SW 1271 (cell line): Measurements from ENCODE around the gene ZNF106.

Experiments
- DNase-seq, 2 experiments: peaks; one replicate each; lab custom pipeline; 2025; lab: John Stamatoyannopoulos, UW

The ZNF106 gene

DNA sequence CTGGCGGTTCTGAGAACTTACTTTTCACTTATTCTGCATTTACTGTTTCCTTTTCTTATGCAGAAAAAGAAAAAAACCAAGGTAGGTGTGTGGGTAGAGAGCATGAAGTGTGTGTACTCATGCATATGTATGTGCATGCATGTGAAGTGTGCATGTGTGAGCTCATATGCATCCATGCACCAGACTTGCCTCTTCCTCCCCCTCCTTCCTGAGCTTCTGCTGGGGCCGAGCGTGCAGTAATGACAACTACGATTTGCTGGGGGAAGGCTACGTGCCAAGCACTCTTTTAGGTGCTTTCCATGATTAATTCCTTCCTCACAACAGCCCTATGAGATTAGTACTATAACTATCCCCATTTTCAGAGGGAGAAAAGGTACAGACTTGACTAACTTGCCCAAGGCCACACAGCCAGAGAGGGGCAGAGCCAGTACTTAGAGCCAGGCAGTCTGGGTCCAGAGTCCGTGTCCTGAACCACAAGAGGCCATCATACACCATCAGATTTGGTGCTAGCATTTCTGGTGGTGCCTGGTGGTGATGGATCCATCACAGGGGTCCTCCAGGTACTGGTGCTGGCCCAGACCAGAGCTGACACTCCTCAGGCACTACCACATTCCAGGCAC lies 85.0 kb downstream of the ZNF106 start:
- no peak for DNase-seq

DNA sequence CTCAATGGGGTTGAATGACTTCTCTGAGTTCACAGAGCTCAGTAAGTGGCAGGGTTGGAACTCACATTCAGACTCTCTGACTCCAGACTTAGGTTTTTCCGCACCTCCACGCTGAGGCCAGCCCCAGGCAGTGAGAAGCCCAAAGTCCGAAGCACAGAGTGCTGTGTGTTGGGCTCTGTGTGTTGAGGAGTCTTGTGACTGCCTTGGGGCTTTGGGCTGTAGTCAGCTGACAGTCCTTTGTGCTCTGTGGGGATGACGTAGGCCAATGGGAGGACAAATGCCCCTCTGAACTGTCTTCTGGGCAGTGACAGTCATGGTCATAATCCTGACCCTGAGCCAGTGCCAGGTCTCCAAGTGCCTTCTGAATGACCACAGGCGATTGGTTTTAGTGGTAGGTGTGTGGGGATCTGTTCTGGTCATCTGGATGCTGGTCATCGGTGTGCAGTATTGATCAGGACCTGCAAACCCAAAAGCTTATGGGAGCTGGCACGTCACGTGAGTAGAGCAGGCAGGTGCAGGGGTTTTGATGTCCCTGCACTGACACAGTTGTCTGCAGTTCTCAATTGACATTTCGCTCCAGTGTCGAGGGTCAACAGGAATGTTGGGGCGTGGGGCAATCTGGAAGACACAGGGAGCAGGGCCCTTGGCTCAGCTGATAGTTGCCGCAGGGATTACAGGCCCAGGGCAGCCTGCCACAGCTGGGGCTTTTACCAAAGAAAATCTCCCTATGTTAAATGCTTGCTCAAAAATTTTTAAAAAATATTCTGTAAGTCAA lies 86.3 kb downstream of the ZNF106 start:
- no peak for DNase-seq

- no peak for DNase-seq
Measured at GRCh38 chr15:42403389-42403788, 87.6 kb downstream of the ZNF106 start.

DNA sequence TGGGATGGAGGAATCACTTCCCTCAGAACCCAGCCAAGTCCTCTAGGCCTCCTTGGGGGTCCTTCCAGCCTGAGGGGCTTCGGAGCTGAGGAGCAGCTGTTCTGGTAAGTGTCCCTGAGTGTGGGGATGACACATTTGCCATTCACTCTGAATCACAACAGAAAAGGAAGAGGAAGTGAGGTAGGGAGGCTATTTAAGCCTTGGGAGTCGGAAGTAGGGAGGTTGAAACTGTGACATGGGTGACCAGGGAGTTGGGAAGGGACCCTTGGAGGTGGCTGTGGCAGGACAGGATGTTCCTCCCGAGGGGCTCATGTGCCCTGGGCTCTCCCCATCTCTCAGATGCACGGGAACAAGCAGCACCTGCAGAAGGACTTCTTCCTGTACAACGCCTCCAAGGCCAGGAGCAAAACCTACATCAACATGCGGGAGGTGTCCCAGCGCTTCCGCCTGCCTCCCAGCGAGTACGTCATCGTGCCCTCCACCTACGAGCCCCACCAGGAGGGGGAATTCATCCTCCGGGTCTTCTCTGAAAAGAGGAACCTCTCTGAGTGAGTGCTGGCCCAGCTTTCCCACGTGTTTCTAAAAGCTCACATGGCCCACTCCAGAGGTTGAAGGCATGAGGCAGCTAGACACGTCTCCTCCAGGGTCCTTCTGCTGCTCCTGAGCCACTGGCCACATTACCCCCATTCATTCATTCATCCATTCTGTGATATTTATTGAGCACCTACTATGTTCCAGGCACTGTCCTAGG lies 88.3 kb downstream of the ZNF106 start:
- DNase-seq = no peak

DNA sequence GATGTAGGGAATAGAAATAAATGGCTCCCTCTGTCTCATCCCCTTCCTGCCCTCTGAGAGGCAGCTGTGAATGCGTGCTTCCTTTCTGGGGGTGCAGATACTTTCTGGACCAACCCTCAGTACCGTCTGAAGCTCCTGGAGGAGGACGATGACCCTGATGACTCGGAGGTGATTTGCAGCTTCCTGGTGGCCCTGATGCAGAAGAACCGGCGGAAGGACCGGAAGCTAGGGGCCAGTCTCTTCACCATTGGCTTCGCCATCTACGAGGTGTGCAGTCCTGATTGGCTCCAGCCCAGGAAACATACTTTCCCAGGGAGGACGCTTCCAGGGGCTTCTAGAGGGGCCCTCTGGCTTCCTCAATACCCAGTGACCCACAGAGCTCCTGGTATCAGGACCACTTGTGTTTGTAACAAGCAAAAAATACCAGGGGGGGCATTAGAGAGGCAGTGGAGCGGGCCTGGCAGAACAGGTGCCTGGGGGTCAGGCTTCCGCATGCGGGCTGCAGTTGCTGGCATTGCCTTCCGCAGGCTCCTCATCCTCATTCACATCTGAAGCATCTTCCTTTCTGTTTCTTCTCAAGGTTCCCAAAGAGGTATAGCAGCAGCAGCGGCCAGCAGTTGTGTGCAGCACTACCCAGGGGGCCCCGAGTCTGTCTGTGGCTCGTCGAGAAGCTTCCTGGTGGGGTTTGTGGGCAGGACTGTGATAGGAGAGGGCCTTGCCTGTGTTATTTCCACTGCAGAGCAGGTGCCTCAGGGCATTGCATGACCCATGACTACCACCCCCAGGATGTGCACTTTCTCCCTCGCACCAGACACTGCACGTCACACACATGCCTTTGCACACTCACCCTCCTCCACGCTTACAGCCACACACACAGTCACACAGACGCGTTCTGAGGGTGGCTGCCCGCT lies 89.1 kb downstream of the ZNF106 start:
- no peak for DNase-seq

- no peak for DNase-seq
Measured at GRCh38 chr15:42395838-42396237, 95.1 kb downstream of the ZNF106 start.

DNA sequence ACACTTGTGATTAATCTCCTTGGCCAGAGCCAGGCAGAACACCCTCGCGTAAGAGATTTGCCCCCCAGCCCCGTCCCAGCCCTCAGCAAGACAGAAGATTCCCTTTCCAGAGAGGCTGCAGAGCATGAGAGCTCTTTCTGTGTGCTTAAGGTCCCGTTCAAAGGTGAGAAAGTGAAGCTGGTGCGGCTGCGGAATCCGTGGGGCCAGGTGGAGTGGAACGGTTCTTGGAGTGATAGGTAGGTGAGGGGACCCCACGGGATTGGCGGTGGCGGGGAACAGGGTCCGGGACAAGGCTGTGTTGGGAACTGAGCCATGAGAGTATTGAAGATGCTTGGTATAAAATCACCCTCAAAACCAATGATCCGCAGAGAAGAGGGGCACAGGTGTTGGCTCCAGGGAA lies 96.8 kb downstream of the ZNF106 start:
- DNase-seq = no peak

- DNase-seq = no peak
Measured at GRCh38 chr15:42392309-42393024, 98.5 kb downstream of the ZNF106 start.

DNA sequence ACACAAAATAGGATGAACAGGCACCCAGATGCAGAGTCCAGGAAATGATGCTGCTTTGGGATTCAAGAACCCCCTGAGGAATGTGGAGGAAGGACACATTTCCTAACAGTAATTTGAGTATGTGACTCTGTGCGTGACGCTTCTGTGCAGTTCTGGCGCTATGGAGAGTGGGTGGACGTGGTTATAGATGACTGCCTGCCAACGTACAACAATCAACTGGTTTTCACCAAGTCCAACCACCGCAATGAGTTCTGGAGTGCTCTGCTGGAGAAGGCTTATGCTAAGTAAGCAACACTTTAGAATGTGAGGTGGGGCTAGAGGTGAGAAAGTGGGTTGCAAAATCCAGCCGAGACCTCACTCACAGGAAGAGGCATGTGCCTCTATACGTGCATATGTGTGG lies 103.3 kb downstream of the ZNF106 start:
- no peak for DNase-seq

DNA sequence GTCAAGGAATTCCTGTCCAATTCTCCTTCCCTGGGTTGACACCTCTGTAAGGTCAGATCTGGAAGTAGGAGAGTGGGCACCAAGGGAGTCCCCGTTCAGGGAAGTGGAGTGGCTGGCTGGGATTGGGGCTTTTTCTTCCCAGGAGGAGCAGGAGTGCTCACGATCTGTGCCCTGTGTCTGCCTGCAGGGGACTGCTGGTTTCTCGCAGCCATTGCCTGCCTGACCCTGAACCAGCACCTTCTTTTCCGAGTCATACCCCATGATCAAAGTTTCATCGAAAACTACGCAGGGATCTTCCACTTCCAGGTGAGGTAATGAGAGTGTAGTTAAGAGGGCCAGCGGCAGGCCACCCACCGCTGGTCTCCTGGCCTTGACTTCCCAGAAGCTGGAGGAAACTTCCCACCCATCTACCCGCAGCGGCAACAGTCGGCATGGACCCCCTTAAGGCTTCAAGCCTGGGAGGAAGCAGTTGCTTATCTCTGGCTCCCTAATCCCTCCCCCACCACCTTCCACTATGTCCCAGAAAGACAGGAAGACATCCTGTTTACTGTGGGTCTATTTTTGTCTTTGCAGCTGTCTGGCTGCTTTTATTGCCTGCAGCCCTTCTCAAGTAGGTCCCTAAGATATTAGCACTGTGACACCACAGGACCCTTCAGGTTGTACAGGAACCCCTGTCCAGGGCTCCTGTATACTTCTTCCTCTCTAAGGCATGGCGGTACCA lies 104.8 kb downstream of the ZNF106 start:
- DNase-seq = no peak

DNA sequence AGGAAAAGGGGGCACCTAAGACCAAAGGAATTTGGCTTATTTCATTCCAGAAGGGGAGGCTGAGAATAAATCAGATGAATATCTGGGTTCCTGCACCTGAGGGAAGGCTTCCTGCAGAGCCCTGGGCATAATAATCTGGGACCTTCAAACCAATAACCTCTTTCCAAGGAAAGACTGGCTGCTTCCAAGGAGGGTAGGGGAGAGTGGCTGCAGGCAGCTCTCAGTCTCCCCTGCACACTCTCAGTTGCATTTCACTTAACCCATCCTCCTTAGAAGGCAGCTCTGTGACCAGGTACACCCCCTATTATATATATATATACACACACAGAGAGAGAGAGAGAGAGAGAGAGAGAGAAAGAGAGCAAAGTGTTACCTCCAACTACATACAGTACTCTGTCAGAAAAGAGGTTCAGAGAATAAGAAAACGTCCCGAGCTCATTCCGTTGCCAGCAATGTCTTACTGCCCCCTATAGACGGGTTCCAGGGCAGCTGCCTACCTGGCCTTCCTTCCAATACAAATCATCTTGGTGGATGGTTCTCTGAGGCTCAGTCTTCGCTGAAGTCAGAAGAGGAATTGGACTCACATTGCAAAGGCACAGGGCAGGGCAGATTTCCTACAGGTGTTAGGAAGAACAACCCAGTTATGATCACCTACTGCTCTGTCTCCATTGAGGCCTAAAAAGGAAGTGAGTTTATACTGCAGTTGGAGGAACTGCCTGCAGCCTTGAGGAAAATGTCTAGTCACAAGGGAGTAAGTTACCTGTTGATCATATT lies 105.5 kb downstream of the ZNF106 start:
- no peak for DNase-seq

- DNase-seq = no peak
Measured at GRCh38 chr15:42384597-42384996, 106.3 kb downstream of the ZNF106 start.

- no peak for DNase-seq
Measured at GRCh38 chr15:42378011-42378410, 112.9 kb downstream of the ZNF106 start.

GRCh38 chr15:42375941-42376340 lies 115.0 kb downstream of the ZNF106 start:
- DNase-seq = no peak

DNA sequence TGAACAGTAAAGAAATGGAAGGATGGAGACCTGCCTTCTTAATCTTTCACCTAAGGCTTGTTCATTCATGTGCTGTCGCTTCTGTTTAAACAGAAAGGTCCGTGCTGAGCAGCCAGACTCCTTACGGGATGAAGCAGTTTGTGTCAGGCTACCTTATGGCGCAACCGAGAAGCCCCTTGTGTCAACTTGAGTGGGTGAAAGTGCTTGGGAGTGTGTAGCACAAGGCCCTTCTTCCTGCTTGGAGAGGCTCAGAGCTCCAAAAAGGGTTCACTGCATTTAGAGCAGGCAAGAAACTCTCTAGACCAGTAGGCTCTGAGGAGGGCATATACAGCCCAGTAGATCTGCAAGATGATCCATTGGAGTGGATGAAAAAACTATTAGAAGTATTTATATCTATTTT lies 115.7 kb downstream of the ZNF106 start:
- DNase-seq = no peak

DNA sequence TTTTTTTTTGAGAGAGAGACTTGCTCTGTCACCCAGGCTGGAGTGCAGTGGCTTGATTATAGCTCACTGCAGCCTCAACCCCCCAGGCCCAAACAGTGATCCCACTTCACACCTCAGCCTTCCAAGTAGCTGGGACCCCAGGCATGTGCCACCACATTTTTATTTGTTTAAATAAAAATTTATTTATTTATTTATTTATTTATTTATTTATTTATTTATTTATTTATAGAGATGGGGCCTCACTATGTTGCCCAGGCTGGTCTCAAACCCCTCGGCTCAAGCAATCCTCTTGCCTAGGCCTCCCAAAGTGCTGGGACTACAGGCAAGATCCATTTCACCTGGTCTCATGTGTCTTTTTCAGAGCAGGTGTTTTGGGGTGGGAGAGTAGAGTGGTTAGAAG lies 116.1 kb downstream of the ZNF106 start:
- no peak for DNase-seq

DNA sequence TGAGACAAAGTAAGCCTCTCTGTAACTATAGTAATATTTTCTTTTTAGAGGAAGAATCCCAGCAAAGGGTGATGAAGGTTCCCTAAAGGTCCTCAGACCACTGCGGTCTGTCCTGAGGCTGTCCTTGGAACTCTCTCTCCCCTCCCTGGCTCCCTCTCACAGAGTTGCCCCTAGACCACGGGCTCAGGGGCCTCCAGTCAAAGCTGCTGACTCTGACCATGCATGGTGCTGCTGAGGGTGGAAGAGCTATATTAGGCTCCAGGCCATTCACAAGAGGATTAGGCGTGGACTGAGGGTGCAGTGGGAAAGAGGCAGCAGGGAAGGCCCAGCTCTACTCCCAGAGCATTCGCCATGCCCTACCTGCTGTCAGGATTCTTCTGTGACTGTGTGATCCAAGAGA lies 117.0 kb downstream of the ZNF106 start:
- no peak for DNase-seq

GRCh38 chr15:42373274-42373673 lies 117.7 kb downstream of the ZNF106 start:
- no peak for DNase-seq

GRCh38 chr15:42371096-42371495 lies 119.8 kb downstream of the ZNF106 start:
- no peak for DNase-seq

DNA sequence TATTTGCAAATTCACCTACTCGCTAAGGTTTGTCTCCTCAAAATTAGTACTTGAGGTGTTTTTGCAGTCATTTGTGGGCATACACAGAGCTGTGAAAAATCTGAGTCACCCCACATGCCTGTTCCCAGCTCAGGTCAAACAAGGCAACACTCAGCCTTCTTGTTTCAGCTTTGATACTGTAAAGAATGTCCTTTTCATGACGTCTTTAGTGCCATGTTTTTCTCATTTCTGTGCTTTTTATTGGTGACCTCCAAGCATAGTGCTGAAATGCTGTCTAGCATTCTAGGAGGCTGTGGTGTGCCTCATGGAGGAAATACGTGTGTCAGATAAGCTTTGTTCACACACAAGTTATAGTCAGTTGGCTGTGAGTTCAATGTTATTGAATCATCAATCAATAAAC lies 122.8 kb downstream of the ZNF106 start:
- no peak for DNase-seq
